A673 (cell line): ENCODE results near the gene KRT7.

Experiments used
- EZH2 ChIP-seq: fragments of 200-600 bp; sonication (generic); IDR thresholded peaks from 2 replicates; pipeline ENCODE4 v1.6.1; 2017; ENCODE audit warnings: borderline replicate concordance, low read depth, mild to moderate bottlenecking, mixed read lengths, antibody characterized with exemption, low read length; ENCODE audit not compliant: poor library complexity, severe bottlenecking
- TF ChIP-seq, protein P1 (sequence below): fragments of 300-800, 200-600 bp; sonication (generic); conservative IDR thresholded peaks from 2 replicates; pipeline ENCODE4 v1.5.1; 2017; ENCODE audit warnings: low read depth, mild to moderate bottlenecking, antibody characterized with exemption, low read length, moderate library complexity, mixed read lengths

DNA sequence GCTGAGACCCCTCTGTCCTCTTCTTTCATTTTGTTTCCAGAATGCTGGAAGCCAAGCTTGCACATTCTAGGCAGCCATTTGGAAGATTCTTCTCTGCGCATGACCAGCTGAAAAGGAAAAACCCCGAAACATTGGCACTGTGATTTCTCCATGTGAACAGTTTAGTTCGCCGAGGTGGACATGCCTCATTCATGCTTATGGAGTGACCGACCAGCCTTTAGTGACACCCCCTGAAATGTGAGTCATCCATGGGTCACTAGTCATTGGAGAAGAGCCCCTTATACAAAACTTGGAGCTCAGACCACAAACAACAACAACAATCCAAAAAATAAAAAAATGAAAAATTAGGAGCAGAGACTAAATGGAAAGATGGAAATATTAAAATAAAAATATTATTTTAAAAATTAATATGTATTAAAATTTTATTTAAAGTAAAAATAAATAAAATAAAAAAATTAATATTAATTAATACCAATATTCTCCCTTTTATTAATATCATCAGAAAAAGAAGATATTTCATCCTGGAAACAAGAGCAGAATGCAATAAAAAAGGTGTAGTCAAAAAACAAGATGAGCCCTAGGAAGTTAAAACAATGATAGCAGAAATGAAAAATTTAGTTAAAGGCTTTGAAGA lies 9.5 kb upstream of the KRT7 start:
- TF ChIP-seq, protein P1, sequence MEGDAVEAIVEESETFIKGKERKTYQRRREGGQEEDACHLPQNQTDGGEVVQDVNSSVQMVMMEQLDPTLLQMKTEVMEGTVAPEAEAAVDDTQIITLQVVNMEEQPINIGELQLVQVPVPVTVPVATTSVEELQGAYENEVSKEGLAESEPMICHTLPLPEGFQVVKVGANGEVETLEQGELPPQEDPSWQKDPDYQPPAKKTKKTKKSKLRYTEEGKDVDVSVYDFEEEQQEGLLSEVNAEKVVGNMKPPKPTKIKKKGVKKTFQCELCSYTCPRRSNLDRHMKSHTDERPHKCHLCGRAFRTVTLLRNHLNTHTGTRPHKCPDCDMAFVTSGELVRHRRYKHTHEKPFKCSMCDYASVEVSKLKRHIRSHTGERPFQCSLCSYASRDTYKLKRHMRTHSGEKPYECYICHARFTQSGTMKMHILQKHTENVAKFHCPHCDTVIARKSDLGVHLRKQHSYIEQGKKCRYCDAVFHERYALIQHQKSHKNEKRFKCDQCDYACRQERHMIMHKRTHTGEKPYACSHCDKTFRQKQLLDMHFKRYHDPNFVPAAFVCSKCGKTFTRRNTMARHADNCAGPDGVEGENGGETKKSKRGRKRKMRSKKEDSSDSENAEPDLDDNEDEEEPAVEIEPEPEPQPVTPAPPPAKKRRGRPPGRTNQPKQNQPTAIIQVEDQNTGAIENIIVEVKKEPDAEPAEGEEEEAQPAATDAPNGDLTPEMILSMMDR, result no peak
- no peak for TF ChIP-seq EZH2
